ENCODE measurements around the gene SPG7.

DNA sequence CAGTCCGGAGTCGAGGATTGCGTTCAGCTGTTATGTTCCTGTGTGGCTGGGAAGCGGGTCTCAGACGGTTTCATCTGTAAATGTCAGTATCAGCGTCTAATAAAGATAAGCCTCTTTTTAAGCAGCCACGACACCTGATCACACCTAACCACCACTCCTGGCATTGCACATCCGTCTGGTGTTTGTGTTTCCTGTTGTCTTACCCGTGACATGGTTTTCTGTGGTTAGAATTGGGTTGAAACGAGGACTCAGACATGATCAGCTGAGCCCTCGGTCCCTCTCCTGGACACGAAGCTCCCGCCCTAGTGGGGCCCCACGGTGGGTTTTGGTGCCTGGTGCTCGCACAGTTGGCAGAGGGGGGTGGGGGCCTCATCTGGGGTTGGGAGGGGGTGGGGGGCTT lies 85.6 kb downstream of the SPG7 start:
- TF ChIP-seq EZH2 (optimal IDR thresholded peaks at IDR 0.05; ENCODE audit: low read depth, low read length): no peak
- TF ChIP-seq CTCF (IDR thresholded peaks at IDR 0.05; ENCODE audit: low read length): no peak
- TF ChIP-seq EZH2phosphoT487 (IDR thresholded peaks at IDR 0.05; ENCODE audit: low read length): no peak

Measured in MM.1S (cell line).